Urinary bladder (tissue), 4 donors: ENCODE measurements around the gene FOXJ2. TPM values are rescaled to one million over a fixed set of nuclear protein-coding genes. Genes with fewer than 3 reads are reported as not detected.

Source experiments
- DNase-seq: peaks from one replicate; pipeline ENCODE4 v3.0.0-alpha.2; 2015; ENCODE audit errors: extremely low spot score
- H3K27ac ChIP-seq: one replicate; pipeline ENCODE4 v1.5.1; 2013; ENCODE audit warnings: low read depth, mild to moderate bottlenecking, moderate library complexity
- H3K36me3 ChIP-seq: one replicate; pipeline ENCODE4 v1.6.1; 2013; ENCODE audit warnings: mild to moderate bottlenecking, moderate library complexity; ENCODE audit not compliant: insufficient read depth
- H3K4me1 ChIP-seq: one replicate; pipeline ENCODE4 v1.6.1; 2013; ENCODE audit warnings: mild to moderate bottlenecking, moderate library complexity; ENCODE audit not compliant: insufficient read depth
- H3K4me3 ChIP-seq: one replicate; pipeline ENCODE4 v1.5.1; 2013; ENCODE audit warnings: low read depth, low read length
- WGBS: extraction: QIAGEN DNeasy Blood & Tissue Kit; methylation state at CpG from one replicate; pipeline ENCODE4 v1.1.7; 2013; 5-methylcytosine and 5-hydroxymethylcytosine counted together
- polyA plus RNA-seq: library from polyadenylated mRNA; stranded (reverse); fragments of 200-250 nt; gene quantifications from one replicate; pipeline ENCODE4 v1.2.3, GENCODE V29; 2013
- total RNA-seq: library from RNA; depleted of rRNA; stranded (reverse); fragments of >200 nt; gene quantifications from one replicate; pipeline ENCODE4 v1.2.3, GENCODE V29; 2014
- donor health status: healthy with polysubstance abuse.
- donor health status: healthy.

The FOXJ2 gene
- total and polyA plus RNA-seq, 2 donors = 11.2 to 21.5 TPM

- no peaks in the 10 kb centered on the region for H3K4me1 ChIP-seq
Measured at GRCh38 chr12:8036346-8036745, 3.8 kb downstream of the FOXJ2 start.

GRCh38 chr12:8037046-8037663, 4.6 kb downstream of the FOXJ2 start:
- no peaks in the 10 kb centered on the region for H3K4me1 ChIP-seq

More at GRCh38 chr12:8036346-8036745, 3.8 kb downstream of the FOXJ2 start:
- Histone ChIP-seq H3K27ac (no peak overlapping the region), H3K36me3 (no peaks in the 10 kb centered on the region), H3K4me3 (no peak overlapping the region)
- no peak for DNase-seq
- 61% methylated on average over 8 of the region's 8 CpGs for WGBS

GRCh38 chr12:8037947-8038346, 5.4 kb downstream of the FOXJ2 start:
- 58% methylated on average over 6 of the region's 6 CpGs for WGBS
- H3K27ac ChIP-seq = no peak overlapping the region

More at GRCh38 chr12:8037046-8037663, 4.6 kb downstream of the FOXJ2 start:
- WGBS = 27% methylated on average over 6 of the region's 6 CpGs
- no peak overlapping the region for H3K4me3 ChIP-seq
- DNase-seq = no peak
- H3K27ac ChIP-seq = no peak overlapping the region
- H3K36me3 ChIP-seq = no peaks in the 10 kb centered on the region

GRCh38 chr12:8038659-8039114, 6.2 kb downstream of the FOXJ2 start:
- 10% methylated on average over 13 of the region's 13 CpGs for WGBS
- no peak overlapping the region for H3K4me3 ChIP-seq
- no peak for DNase-seq
- no peak overlapping the region for H3K27ac ChIP-seq
- no peaks in the 10 kb centered on the region for H3K4me1 ChIP-seq
- no peaks in the 10 kb centered on the region for H3K36me3 ChIP-seq

More at GRCh38 chr12:8037947-8038346, 5.4 kb downstream of the FOXJ2 start:
- H3K36me3 ChIP-seq = no peaks in the 10 kb centered on the region
- no peaks in the 10 kb centered on the region for H3K4me1 ChIP-seq
- no peak for DNase-seq
- no peak overlapping the region for H3K4me3 ChIP-seq

GRCh38 chr12:8040791-8041190, 8.3 kb downstream of the FOXJ2 start:
- 87% methylated on average over 1 of the region's 1 CpG for WGBS
- no peaks in the 10 kb centered on the region for H3K4me1 ChIP-seq
- no peak overlapping the region for H3K4me3 ChIP-seq
- no peak overlapping the region for H3K27ac ChIP-seq
- DNase-seq = no peak
- no peaks in the 10 kb centered on the region for H3K36me3 ChIP-seq

GRCh38 chr12:8045952-8046944, 13.7 kb downstream of the FOXJ2 start:
- Histone ChIP-seq H3K4me3 (no peak overlapping the region), H3K4me1 (no peaks in the 10 kb centered on the region), H3K36me3 (peaks cover 6% of the 10 kb centered on the region), H3K27ac (no peak overlapping the region)
- no peak for DNase-seq
- WGBS = 43% methylated on average over 8 of the region's 8 CpGs

- peaks cover 6% of the 10 kb centered on the region for H3K36me3 ChIP-seq
- WGBS = 95% methylated on average over 5 of the region's 5 CpGs
- no peak for DNase-seq
- no peak overlapping the region for H3K4me3 ChIP-seq
- H3K27ac ChIP-seq = no peak overlapping the region
- no peaks in the 10 kb centered on the region for H3K4me1 ChIP-seq
Measured at GRCh38 chr12:8047842-8048241, 15.3 kb downstream of the FOXJ2 start.

- no peak overlapping the region for H3K4me3 ChIP-seq
Measured at GRCh38 chr12:8048906-8049305, 16.4 kb downstream of the FOXJ2 start.

GRCh38 chr12:8050600-8051250, 18.2 kb downstream of the FOXJ2 start:
- no peaks in the 10 kb centered on the region for H3K4me1 ChIP-seq
- no peak overlapping the region for H3K4me3 ChIP-seq
- 92% methylated on average over 7 of the region's 7 CpGs for WGBS
- H3K36me3 ChIP-seq = peaks cover 7% of the 10 kb centered on the region
- H3K27ac ChIP-seq = no peak overlapping the region
- no peak for DNase-seq

More at GRCh38 chr12:8048906-8049305, 16.4 kb downstream of the FOXJ2 start:
- H3K4me1 ChIP-seq = no peaks in the 10 kb centered on the region
- WGBS = 85% methylated on average over 4 of the region's 4 CpGs
- no peak for DNase-seq
- H3K36me3 ChIP-seq = peaks cover 6% of the 10 kb centered on the region
- no peak overlapping the region for H3K27ac ChIP-seq

GRCh38 chr12:8052679-8053078, 20.2 kb downstream of the FOXJ2 start:
- Histone ChIP-seq H3K4me1 (no peaks in the 10 kb centered on the region), H3K4me3 (no peak overlapping the region), H3K36me3 (peaks cover 7% of the 10 kb centered on the region), H3K27ac (no peak overlapping the region)
- no peak for DNase-seq
- WGBS = 76% methylated on average over 7 of the region's 7 CpGs

GRCh38 chr12:8054816-8055215, 22.3 kb downstream of the FOXJ2 start:
- 81% methylated on average over 2 of the region's 2 CpGs for WGBS
- no peak for DNase-seq
- H3K4me3 ChIP-seq = no peak overlapping the region
- H3K4me1 ChIP-seq = no peaks in the 10 kb centered on the region
- no peak overlapping the region for H3K27ac ChIP-seq
- peaks cover 1% of the 10 kb centered on the region for H3K36me3 ChIP-seq

- Histone ChIP-seq H3K4me3 (no peak overlapping the region), H3K4me1 (no peaks in the 10 kb centered on the region), H3K27ac (no peak overlapping the region), H3K36me3 (peaks cover 1% of the 10 kb centered on the region)
- DNase-seq = no peak
- WGBS = 59% methylated on average over 2 of the region's 2 CpGs
Measured at GRCh38 chr12:8057306-8057705, 24.8 kb downstream of the FOXJ2 start.

- WGBS = 69% methylated on average over 4 of the region's 4 CpGs
- no peak overlapping the region for H3K4me3 ChIP-seq
- no peak for DNase-seq
- H3K27ac ChIP-seq = no peak overlapping the region
- no peaks in the 10 kb centered on the region for H3K4me1 ChIP-seq
- H3K36me3 ChIP-seq = peaks cover 1% of the 10 kb centered on the region
Measured at GRCh38 chr12:8057839-8058238, 25.3 kb downstream of the FOXJ2 start.
